Upper lobe of right lung (tissue), 1 donor: ENCODE results near the gene NOC2L. TPM values are rescaled to one million over a fixed set of nuclear protein-coding genes. Genes with fewer than 3 reads are reported as not detected.

Experiments used
- ATAC-seq: fragments of 200-7000 bp; cut with Tn5 transposase; one replicate; pipeline ENCODE4 v1.9.1; 2020; ENCODE audit warnings: mild to moderate bottlenecking, moderate library complexity
- DNase-seq: peaks from one replicate; pipeline ENCODE4 v3.0.0-alpha.2; 2020
- H3K27ac ChIP-seq: fragments of 200-600 bp; one replicate; pipeline ENCODE4 v1.8.0; 2022
- H3K27me3 ChIP-seq: fragments of 200-600 bp; one replicate; pipeline ENCODE4 v1.8.0; 2022; ENCODE audit warnings: mild to moderate bottlenecking
- H3K36me3 ChIP-seq: fragments of 200-600 bp; one replicate; pipeline ENCODE4 v1.8.0; 2022
- H3K4me1 ChIP-seq: fragments of 200-600 bp; one replicate; pipeline ENCODE4 v1.8.0; 2022
- H3K4me3 ChIP-seq: fragments of 200-600 bp; one replicate; pipeline ENCODE4 v1.8.0; 2022; ENCODE audit warnings: mild to moderate bottlenecking
- H3K9me3 ChIP-seq: fragments of 200-600 bp; one replicate; pipeline ENCODE4 v1.8.0; 2022
- CTCF ChIP-seq: fragments of 200-600 bp; IDR thresholded peaks from one replicate; pipeline ENCODE4 v1.8.0; 2022; ENCODE audit warnings: antibody characterized with exemption
- intact Hi-C: fragments of 100-400 bp; cut with DNase I; formaldehyde crosslinking; loops from one replicate; pipeline ENCODE4 v1.11.0; 2022
- total RNA-seq: library from RNA; stranded (reverse); fragmentation: NEBNext Ultra II Directional; extraction: Animal tissue kit (Norgen Biotek cat#: 25700); gene quantifications from one replicate; pipeline ENCODE4 v1.2.1, GENCODE V29; 2021
- donor health status: DM: no; HTN: yes; CAD: no; lungs with severe emphysema.

Gene NOC2L
- total RNA-seq, 1 donor from 2014 or later, result 54.5 TPM

GRCh38 chr1:911875-912739, 46.9 kb downstream of the NOC2L start:
- H3K27ac ChIP-seq, result no peak overlapping the region
- peaks cover 5% of the 10 kb centered on the region for H3K4me1 ChIP-seq
- no peak for TF ChIP-seq CTCF
- peaks cover 52% of the 10 kb centered on the region for H3K27me3 ChIP-seq
- no peaks in the 10 kb centered on the region for H3K9me3 ChIP-seq
- no peak overlapping the region for H3K4me3 ChIP-seq
- intact Hi-C loops, result no loop called here
- DNase-seq (peak; percentile 46), ATAC-seq (no peak)
- no peaks in the 10 kb centered on the region for H3K36me3 ChIP-seq

- no peaks in the 10 kb centered on the region for H3K36me3 ChIP-seq
- H3K27me3 ChIP-seq, result peaks cover 44% of the 10 kb centered on the region
- H3K4me3 ChIP-seq, result no peak overlapping the region
- TF ChIP-seq CTCF, result no peak
- peaks cover 7% of the 10 kb centered on the region for H3K4me1 ChIP-seq
- ATAC-seq (no peak), DNase-seq (peak; percentile 55)
- intact Hi-C loops, result no loop called here
- H3K27ac ChIP-seq, result no peak overlapping the region
- no peaks in the 10 kb centered on the region for H3K9me3 ChIP-seq
These were observed 48.0 kb downstream of the NOC2L start for GRCh38 chr1:910881-911721.

- H3K36me3 ChIP-seq, result no peaks in the 10 kb centered on the region
- DNase-seq, result peak; percentile 64
- no peaks in the 10 kb centered on the region for H3K9me3 ChIP-seq
- TF ChIP-seq CTCF, result no peak
- intact Hi-C loops, result no loop called here
- no peak for ATAC-seq
- H3K27ac ChIP-seq, result no peak overlapping the region
- peaks cover 37% of the 10 kb centered on the region for H3K27me3 ChIP-seq
- peaks cover 10% of the 10 kb centered on the region for H3K4me1 ChIP-seq
- H3K4me3 ChIP-seq, result no peak overlapping the region
These were observed 48.7 kb downstream of the NOC2L start for GRCh38 chr1:910311-910880.

DNA sequence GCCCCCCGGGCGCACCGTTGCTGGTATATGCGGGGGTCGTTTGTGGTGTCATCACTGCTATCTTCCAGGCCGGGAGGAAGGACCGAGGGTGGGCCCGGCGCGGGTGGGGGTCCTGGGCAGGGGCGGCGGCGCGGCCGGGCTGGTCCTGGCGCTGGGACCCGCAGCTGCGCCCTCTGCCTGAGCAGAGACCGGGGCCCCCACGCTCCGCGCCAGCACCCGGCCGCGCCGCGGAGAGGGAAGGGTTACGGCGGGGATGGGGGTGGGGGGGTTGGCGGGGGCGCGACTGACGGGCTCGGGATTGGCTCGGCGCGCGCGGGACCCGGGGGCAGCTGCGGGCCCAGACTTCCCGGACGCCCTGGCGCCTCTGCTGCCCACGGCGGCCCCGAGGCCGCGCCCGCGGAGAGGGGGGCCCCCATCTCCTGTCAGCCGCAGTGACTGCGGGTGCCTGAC, 49.2 kb downstream of the NOC2L start:
- no peak for DNase-seq
- no peak overlapping the region for H3K4me3 ChIP-seq
- no peak overlapping the region for H3K27ac ChIP-seq
- peaks cover 32% of the 10 kb centered on the region for H3K27me3 ChIP-seq
- H3K36me3 ChIP-seq, result no peaks in the 10 kb centered on the region
- H3K4me1 ChIP-seq, result peaks cover 15% of the 10 kb centered on the region
- intact Hi-C loops, result loop anchor here (10.0 kb wide), 1 partner anchor 55 kb away; the partner anchor contains the start of genes KLHL17 and PLEKHN1
- no peak for TF ChIP-seq CTCF
- no peaks in the 10 kb centered on the region for H3K9me3 ChIP-seq
- ATAC-seq, result no peak

- no peaks in the 10 kb centered on the region for H3K36me3 ChIP-seq
- no peak overlapping the region for H3K4me3 ChIP-seq
- TF ChIP-seq CTCF, result no peak
- DNase-seq (no peak), ATAC-seq (no peak)
- peaks cover 21% of the 10 kb centered on the region for H3K27me3 ChIP-seq
- intact Hi-C loops, result loop anchor here (10.0 kb wide), 1 partner anchor 56 kb away; the partner anchor contains the start of genes KLHL17 and PLEKHN1
- H3K4me1 ChIP-seq, result peaks cover 15% of the 10 kb centered on the region
- H3K9me3 ChIP-seq, result no peaks in the 10 kb centered on the region
- H3K27ac ChIP-seq, result no peak overlapping the region
These were observed 50.4 kb downstream of the NOC2L start for GRCh38 chr1:908661-909060.
